ENCODE measurements around the gene ECI2. TPM values are rescaled to one million over a fixed set of nuclear protein-coding genes. Genes with fewer than 3 reads are reported as not detected.

The ECI2 gene
- total RNA-seq, 4 donors from 2014 or later = 17.7 to 137 (median 69.9) TPM

DNA sequence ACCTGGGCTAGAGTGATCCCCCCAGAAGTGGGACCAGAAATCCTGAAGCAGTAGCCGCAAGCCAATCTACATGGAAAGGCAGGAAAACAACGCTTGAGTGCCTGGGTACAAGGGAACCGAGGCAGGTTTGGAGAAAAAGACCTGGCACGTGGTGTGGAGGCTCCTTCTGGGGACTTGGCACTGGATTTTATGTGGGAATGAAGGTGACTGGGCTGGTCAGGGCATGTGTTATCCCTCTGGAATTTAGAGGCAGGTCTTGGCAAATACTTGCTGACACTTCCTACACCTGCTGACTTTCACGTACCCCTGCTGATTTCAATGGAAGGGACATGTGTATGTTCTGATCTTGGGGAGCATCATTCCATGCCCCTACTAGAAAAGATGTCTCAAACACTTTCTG, 31.4 kb downstream of the ECI2 start:
- 49 to 66% methylated on average over 2 to 5 of the region's 5 CpGs for WGBS, 2 donors (ENCODE audit: low coverage in 1 of 2)
- Histone ChIP-seq H3K4me3 (no peak overlapping the region), H3K9me3 (no peaks in the 10 kb centered on the region), H3K27me3 (no peaks in the 10 kb centered on the region), H3K36me3 (no peaks in the 10 kb centered on the region), H3K27ac (no peak overlapping the region), H3K4me1 (peaks cover 0 to 29% (median 9%) of the 10 kb centered on the region in 4 donors)
- TF ChIP-seq POLR2A (IDR thresholded peaks at IDR 0.05) = no peak
- TF ChIP-seq EP300 (IDR thresholded peaks at IDR 0.05; ENCODE audit: low read depth) = no peak
- TF ChIP-seq, protein P1, sequence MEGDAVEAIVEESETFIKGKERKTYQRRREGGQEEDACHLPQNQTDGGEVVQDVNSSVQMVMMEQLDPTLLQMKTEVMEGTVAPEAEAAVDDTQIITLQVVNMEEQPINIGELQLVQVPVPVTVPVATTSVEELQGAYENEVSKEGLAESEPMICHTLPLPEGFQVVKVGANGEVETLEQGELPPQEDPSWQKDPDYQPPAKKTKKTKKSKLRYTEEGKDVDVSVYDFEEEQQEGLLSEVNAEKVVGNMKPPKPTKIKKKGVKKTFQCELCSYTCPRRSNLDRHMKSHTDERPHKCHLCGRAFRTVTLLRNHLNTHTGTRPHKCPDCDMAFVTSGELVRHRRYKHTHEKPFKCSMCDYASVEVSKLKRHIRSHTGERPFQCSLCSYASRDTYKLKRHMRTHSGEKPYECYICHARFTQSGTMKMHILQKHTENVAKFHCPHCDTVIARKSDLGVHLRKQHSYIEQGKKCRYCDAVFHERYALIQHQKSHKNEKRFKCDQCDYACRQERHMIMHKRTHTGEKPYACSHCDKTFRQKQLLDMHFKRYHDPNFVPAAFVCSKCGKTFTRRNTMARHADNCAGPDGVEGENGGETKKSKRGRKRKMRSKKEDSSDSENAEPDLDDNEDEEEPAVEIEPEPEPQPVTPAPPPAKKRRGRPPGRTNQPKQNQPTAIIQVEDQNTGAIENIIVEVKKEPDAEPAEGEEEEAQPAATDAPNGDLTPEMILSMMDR (IDR thresholded peaks at IDR 0.05) = no peak
- TF ChIP-seq POLR2AphosphoS5 (IDR thresholded peaks at IDR 0.05) = no peak
- in situ Hi-C loops (cut with MboI; ENCODE audit: low pct_ligation_motif_present in 1 of 4, low pct_unique_long_range_greater_than_20kb in 1 of 4, low sequenced_read_pairs in 3 of 4) = no loop called here
- intact Hi-C loops (cut with DNase I; ENCODE audit: low total_unique reads) = no loop called here
- no peak for DNase-seq

DNA sequence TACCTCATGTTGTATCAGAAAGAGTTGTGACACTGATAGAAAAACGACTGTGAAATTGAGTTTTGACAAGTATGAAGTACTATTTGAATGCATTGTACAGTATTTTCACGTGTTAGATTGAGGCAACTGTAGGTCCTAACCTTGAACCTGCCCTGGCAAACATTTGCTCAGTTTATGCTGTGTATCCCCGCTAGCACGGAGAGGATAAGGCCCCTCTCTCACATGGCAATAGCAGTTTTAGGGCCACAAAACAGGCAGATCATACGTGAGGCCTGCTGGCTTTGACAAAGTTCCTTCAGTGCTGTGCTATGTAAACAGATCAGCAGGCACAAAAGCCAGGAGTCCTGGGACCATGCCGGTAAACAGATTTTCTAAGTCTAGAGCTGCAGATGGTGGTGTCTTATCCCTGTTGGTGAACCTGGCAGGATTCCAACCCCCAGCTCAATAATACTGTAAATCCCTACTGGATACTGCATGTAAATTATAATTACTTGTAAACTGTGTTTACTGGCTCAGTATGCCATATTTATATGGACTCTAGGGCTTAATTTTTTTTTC, 32.6 kb downstream of the ECI2 start:
- H3K27me3 ChIP-seq = no peaks in the 10 kb centered on the region
- in situ Hi-C loops (cut with MboI; ENCODE audit: low pct_ligation_motif_present in 1 of 4, low pct_unique_long_range_greater_than_20kb in 1 of 4, low sequenced_read_pairs in 3 of 4) = no loop called here
- intact Hi-C loops (cut with DNase I; ENCODE audit: low total_unique reads) = no loop called here
- H3K4me1 ChIP-seq = peaks cover 0 to 17% (median 5%) of the 10 kb centered on the region in 4 donors
- TF ChIP-seq EP300 (IDR thresholded peaks at IDR 0.05; ENCODE audit: low read depth) (no peak), POLR2AphosphoS5 (IDR thresholded peaks at IDR 0.05) (no peak)
- TF ChIP-seq, protein P1 (IDR thresholded peaks at IDR 0.05) = no peak
- no peak overlapping the region for H3K4me3 ChIP-seq
- H3K9me3 ChIP-seq = no peaks in the 10 kb centered on the region
- WGBS, 2 donors (ENCODE audit: low coverage in 1 of 2) = 43 to 45% methylated on average over 3 to 6 of the region's 6 CpGs
- DNase-seq = no peak
- no peaks in the 10 kb centered on the region for H3K36me3 ChIP-seq
- peak overlapping the region in 3 of 4 donors; percentile 14 to 46 (median 29) for H3K27ac ChIP-seq

DNA sequence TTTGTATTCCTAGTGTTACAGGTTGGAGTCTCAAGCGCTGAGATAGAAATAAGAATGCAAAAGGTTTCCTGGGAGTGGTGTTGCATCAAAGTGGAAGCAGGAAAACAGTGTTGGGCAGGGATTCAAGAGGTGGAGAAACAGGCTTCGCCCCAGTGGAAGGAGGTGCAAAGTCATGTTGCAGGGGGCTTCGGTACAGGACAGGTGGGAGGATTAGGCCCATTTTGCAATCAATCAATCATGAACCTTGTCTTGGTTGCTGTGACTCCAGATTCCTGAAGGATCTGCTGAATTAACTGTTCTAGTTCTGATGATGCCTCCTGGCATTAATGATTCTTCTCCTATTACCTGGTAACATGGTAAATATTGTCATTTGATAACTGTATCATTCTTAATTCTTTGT, 34.1 kb downstream of the ECI2 start:
- Histone ChIP-seq H3K4me1 (peaks cover 0 to 15% (median 5%) of the 10 kb centered on the region in 4 donors), H3K9me3 (no peaks in the 10 kb centered on the region), H3K27me3 (no peaks in the 10 kb centered on the region), H3K36me3 (no peaks in the 10 kb centered on the region), H3K4me3 (no peak overlapping the region), H3K27ac (no peak overlapping the region)
- intact Hi-C loops (cut with DNase I; ENCODE audit: low total_unique reads) (no loop called here), in situ Hi-C loops (cut with MboI; ENCODE audit: low pct_ligation_motif_present in 1 of 4, low pct_unique_long_range_greater_than_20kb in 1 of 4, low sequenced_read_pairs in 3 of 4) (no loop called here)
- DNase-seq = no peak
- 51 to 66% methylated on average over 3 of the region's 3 CpGs for WGBS, 2 donors (ENCODE audit: low coverage in 1 of 2)
- TF ChIP-seq POLR2A (IDR thresholded peaks at IDR 0.05) = no peak
- no peak for TF ChIP-seq POLR2AphosphoS5 (IDR thresholded peaks at IDR 0.05)
- TF ChIP-seq, protein P1 (IDR thresholded peaks at IDR 0.05) = no peak
- TF ChIP-seq EP300 (IDR thresholded peaks at IDR 0.05; ENCODE audit: low read depth) = no peak

DNA sequence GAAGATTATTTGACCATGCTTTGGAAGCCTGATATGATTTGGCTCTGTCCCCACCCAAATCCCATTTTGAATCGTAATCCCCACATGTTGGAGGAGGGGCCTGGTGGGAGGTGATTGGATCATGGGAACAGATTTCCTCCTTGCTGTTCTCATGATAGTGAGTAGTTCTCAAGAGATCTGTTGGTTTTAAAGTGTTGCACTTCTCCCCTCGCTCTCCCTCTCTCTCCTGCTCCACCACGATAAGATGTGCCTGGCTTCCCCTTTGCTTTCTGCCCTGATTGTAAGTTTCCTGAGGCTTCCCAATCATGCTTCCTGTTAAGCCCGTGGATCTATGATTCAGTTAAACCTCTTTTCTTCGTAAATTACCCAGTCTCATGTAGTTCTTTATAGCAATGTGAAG, 34.7 kb downstream of the ECI2 start:
- Histone ChIP-seq H3K4me3 (no peak overlapping the region), H3K36me3 (no peaks in the 10 kb centered on the region), H3K4me1 (peaks cover 0 to 11% (median 5%) of the 10 kb centered on the region in 4 donors), H3K27me3 (no peaks in the 10 kb centered on the region), H3K27ac (no peak overlapping the region), H3K9me3 (no peaks in the 10 kb centered on the region)
- WGBS, 2 donors (ENCODE audit: low coverage in 1 of 2) = 71 to 85% methylated on average over 5 of the region's 5 CpGs
- intact Hi-C loops (cut with DNase I; ENCODE audit: low total_unique reads) (no loop called here), in situ Hi-C loops (cut with MboI; ENCODE audit: low pct_ligation_motif_present in 1 of 4, low pct_unique_long_range_greater_than_20kb in 1 of 4, low sequenced_read_pairs in 3 of 4) (no loop called here)
- TF ChIP-seq, protein P1 (IDR thresholded peaks at IDR 0.05) = no peak
- TF ChIP-seq POLR2AphosphoS5 (IDR thresholded peaks at IDR 0.05) (no peak), POLR2A (IDR thresholded peaks at IDR 0.05) (no peak), EP300 (IDR thresholded peaks at IDR 0.05; ENCODE audit: low read depth) (no peak)
- no peak for DNase-seq

Data from transverse colon (tissue), 4 donors.